ENCODE results near the gene GSTA3. TPM values are rescaled to one million over a fixed set of nuclear protein-coding genes. Genes with fewer than 3 reads are reported as not detected.

The GSTA3 gene
- total RNA-seq, 3 donors from 2014 or later: not detected

GRCh38 chr6:52942221-52942620 is 32.7 kb upstream of the GSTA3 start:
- Histone ChIP-seq H3K9me3 (no peaks in the 10 kb centered on the region), H3K4me1 (ENCODE audit: low read depth) (no peaks in the 10 kb centered on the region), H3K4me3 (no peak overlapping the region), H3K36me3 (ENCODE audit: low read depth) (no peaks in the 10 kb centered on the region)
- ATAC-seq: no peak
- DNase-seq: no peak
- intact Hi-C loops (cut with DNase I, micrococcal nuclease): no loop called here
- no peak for TF ChIP-seq CTCF (IDR thresholded peaks at IDR 0.05)

- Histone ChIP-seq H3K36me3 (ENCODE audit: low read depth) (no peaks in the 10 kb centered on the region), H3K9me3 (no peaks in the 10 kb centered on the region), H3K4me3 (no peak overlapping the region), H3K4me1 (ENCODE audit: low read depth) (no peaks in the 10 kb centered on the region)
- no peak for DNase-seq
- ATAC-seq: no peak
- TF ChIP-seq CTCF (IDR thresholded peaks at IDR 0.05): no peak
- intact Hi-C loops (cut with DNase I, micrococcal nuclease): no loop called here
Observed at GRCh38 chr6:52937908-52938307, 28.4 kb upstream of the GSTA3 start.

- Histone ChIP-seq H3K4me3 (no peak overlapping the region), H3K4me1 (ENCODE audit: low read depth) (no peaks in the 10 kb centered on the region), H3K36me3 (ENCODE audit: low read depth) (no peaks in the 10 kb centered on the region), H3K9me3 (no peaks in the 10 kb centered on the region)
- intact Hi-C loops (cut with DNase I, micrococcal nuclease): no loop called here
- no peak for TF ChIP-seq CTCF (IDR thresholded peaks at IDR 0.05)
- DNase-seq (no peak), ATAC-seq (no peak)
Observed at GRCh38 chr6:52933778-52934177, 24.3 kb upstream of the GSTA3 start.

- ATAC-seq: no peak
- intact Hi-C loops (cut with DNase I, micrococcal nuclease): no loop called here
Observed at GRCh38 chr6:52931351-52931750, 21.9 kb upstream of the GSTA3 start.

GRCh38 chr6:52929321-52930164 is 20.0 kb upstream of the GSTA3 start:
- Histone ChIP-seq H3K36me3 (ENCODE audit: low read depth) (no peaks in the 10 kb centered on the region), H3K4me1 (ENCODE audit: low read depth) (no peaks in the 10 kb centered on the region), H3K9me3 (no peaks in the 10 kb centered on the region), H3K4me3 (no peak overlapping the region)
- intact Hi-C loops (cut with DNase I, micrococcal nuclease): no loop called here
- no peak for DNase-seq
- TF ChIP-seq CTCF (IDR thresholded peaks at IDR 0.05): no peak
- ATAC-seq: peak; percentile 51

More at GRCh38 chr6:52931351-52931750, 21.9 kb upstream of the GSTA3 start:
- Histone ChIP-seq H3K4me1 (ENCODE audit: low read depth) (no peaks in the 10 kb centered on the region), H3K9me3 (no peaks in the 10 kb centered on the region), H3K4me3 (no peak overlapping the region), H3K36me3 (ENCODE audit: low read depth) (no peaks in the 10 kb centered on the region)
- no peak for TF ChIP-seq CTCF (IDR thresholded peaks at IDR 0.05)
- DNase-seq: no peak

Measured in mucosa of descending colon (tissue), 3 donors.